Activated CD4-positive, alpha-beta T cell treated with anti-CD3 and anti-CD28 coated beads, Interleukin-2, amount 10 ng/mL, durations not matched to agents 7 days and 5 days (primary cell): ENCODE data around the gene TAOK2. TPM values are rescaled to one million over a fixed set of nuclear protein-coding genes. Genes with fewer than 3 reads are reported as not detected.

Source experiments
- CTCF ChIA-PET: fragments of 350-600 bp; sonication (Branson Sonifier 250); formaldehyde crosslinking; loops from one replicate; lab custom pipeline; 2021; ENCODE audit warnings: antibody characterized with exemption; lab: Charles Lee
- POLR2A ChIA-PET: fragments of 350-600 bp; sonication (Branson Sonifier 250); formaldehyde crosslinking; loops from one replicate; lab custom pipeline; 2021; ENCODE audit warnings: antibody characterized with exemption; lab: Charles Lee
- DNase-seq: peaks from one replicate; pipeline ENCODE4 v3.0.0-alpha.2; 2020
- H3K27ac Mint-ChIP-seq: one replicate; pipeline ENCODE4 v1.8.0; 2021; ENCODE audit warnings: mild to moderate bottlenecking, moderate library complexity, mixed read lengths
- H3K27me3 Mint-ChIP-seq: one replicate; pipeline ENCODE4 v1.8.0; 2021; ENCODE audit warnings: mixed read lengths
- H3K36me3 Mint-ChIP-seq: one replicate; pipeline ENCODE4 v1.8.0; 2021; ENCODE audit warnings: low read depth, mixed read lengths
- H3K4me1 Mint-ChIP-seq: one replicate; pipeline ENCODE4 v1.8.0; 2021; ENCODE audit warnings: mixed read lengths
- H3K4me3 Mint-ChIP-seq: one replicate; pipeline ENCODE4 v1.8.0; 2021; ENCODE audit warnings: mild to moderate bottlenecking, moderate library complexity, mixed read lengths
- H3K9me3 Mint-ChIP-seq: one replicate; pipeline ENCODE4 v1.8.0; 2021; ENCODE audit warnings: mixed read lengths
- total RNA-seq, 2 experiments: library from RNA; stranded (reverse); gene quantifications; one replicate each; pipeline ENCODE4 v1.2.3, GENCODE V29; 2021

The TAOK2 gene
- total RNA-seq, 2 experiments from 2014 or later = 47.7 to 48.8 TPM

DNA sequence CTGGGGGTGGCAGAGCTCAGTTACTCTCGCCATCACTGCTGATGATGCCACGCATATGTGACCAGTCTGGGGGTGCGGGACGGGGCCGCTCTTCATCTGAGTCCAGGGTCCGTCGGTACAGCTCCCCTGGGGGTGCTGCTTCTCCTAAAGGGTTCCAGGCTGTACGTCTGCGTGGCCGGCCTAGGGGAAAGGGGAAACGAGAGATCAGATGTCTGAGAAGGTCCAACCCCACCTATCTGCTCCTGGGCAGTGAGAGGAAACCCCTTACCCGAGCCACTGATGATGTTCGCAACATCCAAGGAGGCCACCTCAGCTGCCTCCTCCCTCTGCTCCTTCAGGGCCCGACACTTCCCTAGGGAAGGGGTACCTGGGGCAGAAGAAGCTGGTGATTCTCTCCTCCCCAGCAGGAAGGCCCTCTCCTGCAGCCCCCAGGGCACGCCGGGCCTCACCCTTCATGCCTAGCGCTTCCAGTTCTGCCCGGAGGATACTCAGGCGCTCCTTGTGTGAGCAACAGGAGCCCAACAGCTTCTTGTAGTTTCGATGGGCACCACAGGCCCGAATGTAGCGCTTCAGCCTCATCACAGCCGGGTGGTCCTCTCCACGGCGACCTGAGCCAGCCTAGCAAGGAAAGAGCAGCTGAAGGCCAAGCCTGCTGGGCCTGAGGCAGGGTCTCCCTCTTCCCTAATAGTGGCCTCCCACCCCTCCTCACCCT is 19.7 kb downstream of the TAOK2 start:
- DNase-seq = no peak
- H3K36me3 Mint-ChIP-seq = peaks cover 43% of the 10 kb centered on the region
- H3K4me1 Mint-ChIP-seq = peaks cover 31% of the 10 kb centered on the region
- H3K4me3 Mint-ChIP-seq = peak overlapping the region; percentile 98
- ChIA-PET CTCF (interaction anchor here (0.9 to 1.3 kb wide), 4 partner anchors 10 to 67 kb away, joined by 3 to 4 read pairs (median 4); partner anchors contain the start of genes KCTD13 and TAOK2), POLR2A (no interaction called here)
- peak overlapping the region; percentile 96 for H3K27ac Mint-ChIP-seq
- no peaks in the 10 kb centered on the region for H3K9me3 Mint-ChIP-seq
- no peaks in the 10 kb centered on the region for H3K27me3 Mint-ChIP-seq

DNA sequence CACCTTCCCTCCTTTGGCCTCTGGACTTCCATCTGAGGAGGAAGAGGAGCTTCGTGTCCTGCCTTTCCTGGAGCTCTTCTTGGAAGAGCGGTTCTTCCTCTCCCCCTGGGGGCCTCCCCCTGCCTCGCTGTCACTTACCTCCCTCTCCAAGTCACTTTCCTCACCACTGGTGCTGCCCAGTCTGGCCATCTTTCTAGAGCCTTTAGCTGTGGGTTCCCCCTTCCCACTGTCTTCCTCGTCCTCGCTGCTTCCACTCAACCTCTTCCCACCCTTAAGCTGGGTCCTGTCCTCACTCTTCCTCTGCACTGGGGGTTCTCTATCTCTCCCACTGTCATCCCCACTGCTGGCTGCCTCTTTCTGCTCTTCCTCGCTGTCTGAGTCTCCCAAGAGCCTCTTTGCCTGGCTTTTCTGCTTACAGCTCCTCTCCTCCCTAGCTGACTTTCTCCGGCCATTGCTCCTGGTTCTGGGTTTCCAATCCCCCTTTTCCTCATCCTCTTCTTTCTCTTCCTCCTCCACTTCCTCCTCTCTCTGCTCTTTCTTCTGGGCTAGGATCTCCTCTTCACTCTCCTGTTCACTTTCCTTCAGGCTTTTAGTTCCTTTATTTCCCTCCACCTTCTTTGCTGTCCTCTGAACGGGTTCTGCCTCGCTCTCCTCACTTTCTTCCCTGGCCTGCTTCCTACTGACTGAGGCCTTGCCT is 20.4 kb downstream of the TAOK2 start:
- H3K36me3 Mint-ChIP-seq = peaks cover 43% of the 10 kb centered on the region
- peaks cover 35% of the 10 kb centered on the region for H3K4me1 Mint-ChIP-seq
- H3K27ac Mint-ChIP-seq = peak overlapping the region; percentile 96
- POLR2A ChIA-PET = no interaction called here
- peak overlapping the region; percentile 98 for H3K4me3 Mint-ChIP-seq
- no peaks in the 10 kb centered on the region for H3K9me3 Mint-ChIP-seq
- DNase-seq = no peak
- CTCF ChIA-PET = interaction anchor here (1.0 kb wide), 1 partner anchor 11 kb away, joined by 4 read pairs; no protein-coding TSS in a partner anchor
- H3K27me3 Mint-ChIP-seq = no peaks in the 10 kb centered on the region

DNA sequence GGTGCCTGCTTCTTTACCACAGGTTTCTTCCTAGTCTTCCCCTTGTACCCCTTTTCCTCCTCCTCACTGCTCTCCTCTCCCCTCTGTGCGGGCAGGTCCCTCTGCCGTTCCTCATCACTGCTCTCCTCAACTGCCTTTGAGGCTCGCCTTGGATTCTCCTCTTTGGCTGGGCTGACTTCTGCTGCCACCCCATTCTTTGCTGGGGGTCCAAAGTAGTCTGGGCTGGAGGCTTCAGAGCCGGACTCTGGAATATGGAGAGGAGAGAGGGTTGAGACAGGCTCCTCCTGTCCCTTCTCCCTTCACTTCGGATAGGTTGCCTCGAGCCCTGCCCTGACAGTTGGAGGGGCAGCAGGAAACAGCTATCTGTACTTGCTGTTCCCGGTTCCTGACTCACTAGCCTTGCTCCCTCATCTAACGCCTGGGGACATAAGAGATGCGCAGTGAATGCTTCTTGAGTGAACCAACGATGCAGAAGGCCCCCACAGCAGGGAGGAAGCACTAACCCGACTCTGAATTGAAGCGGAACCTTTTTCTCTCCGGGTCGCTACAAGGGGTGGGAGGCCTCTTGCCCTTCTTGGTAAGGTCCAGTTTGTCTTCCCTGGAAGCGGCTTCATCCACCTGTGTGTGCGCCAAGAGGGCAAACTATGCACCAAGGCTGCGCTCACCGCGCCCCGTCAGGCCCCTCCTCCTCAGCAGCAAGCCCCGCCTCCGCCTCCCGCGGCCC is 21.1 kb downstream of the TAOK2 start:
- ChIA-PET POLR2A (no interaction called here), CTCF (interaction anchor here (0.6 to 1.1 kb wide), 5 partner anchors 11 to 286 kb away, joined by 3 to 4 read pairs (median 3); partner anchors contain the start of gene TAOK2)
- Mint-ChIP-seq H3K9me3 (no peaks in the 10 kb centered on the region), H3K27me3 (no peaks in the 10 kb centered on the region), H3K36me3 (peaks cover 43% of the 10 kb centered on the region), H3K4me3 (peak overlapping the region; percentile 98), H3K4me1 (peaks cover 37% of the 10 kb centered on the region), H3K27ac (peak overlapping the region; percentile 96)
- peak; percentile 81 for DNase-seq

DNA sequence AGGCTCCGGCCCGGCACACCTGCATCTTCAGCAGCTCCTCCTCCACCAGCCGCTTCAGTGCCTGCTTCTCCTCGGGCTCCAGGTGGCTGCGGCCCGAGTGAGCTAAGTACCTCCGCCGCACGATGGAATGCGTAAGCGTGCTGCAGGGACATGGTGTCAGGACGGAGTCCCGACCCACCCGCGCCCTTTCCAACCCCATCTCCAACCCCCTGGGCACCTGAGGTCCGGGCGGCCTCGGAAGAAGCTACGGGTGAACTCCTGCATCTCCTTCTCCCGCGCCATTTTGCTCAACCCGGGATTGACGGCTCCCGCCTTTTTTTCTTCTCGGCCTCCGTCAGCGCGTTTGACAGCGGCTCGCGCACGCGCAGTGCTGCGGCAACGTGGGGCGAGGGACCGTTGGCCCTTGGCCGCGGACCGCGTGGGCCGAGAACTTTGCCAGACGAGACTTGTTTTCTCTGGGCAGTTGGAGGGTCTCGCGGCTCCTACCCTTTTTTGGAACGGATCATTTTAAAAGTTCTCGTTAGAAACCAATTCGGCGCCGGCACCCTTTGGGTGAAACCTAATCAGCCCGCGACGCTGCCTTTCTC is 21.7 kb downstream of the TAOK2 start, which contains the start of gene HIRIP3:
Gene HIRIP3, minus strand, starts transcription at position 294 of the 587 bp plus-strand sequence. Its CDS starts 12 bp downstream, at position 282.
- Mint-ChIP-seq H3K36me3 (peaks cover 42% of the 10 kb centered on the region), H3K4me1 (peaks cover 37% of the 10 kb centered on the region)
- CTCF ChIA-PET = interaction anchor here (0.5 to 1.1 kb wide), 6 partner anchors 10 to 287 kb away, joined by 3 to 4 read pairs (median 3); partner anchors contain the start of gene TAOK2

DNA sequence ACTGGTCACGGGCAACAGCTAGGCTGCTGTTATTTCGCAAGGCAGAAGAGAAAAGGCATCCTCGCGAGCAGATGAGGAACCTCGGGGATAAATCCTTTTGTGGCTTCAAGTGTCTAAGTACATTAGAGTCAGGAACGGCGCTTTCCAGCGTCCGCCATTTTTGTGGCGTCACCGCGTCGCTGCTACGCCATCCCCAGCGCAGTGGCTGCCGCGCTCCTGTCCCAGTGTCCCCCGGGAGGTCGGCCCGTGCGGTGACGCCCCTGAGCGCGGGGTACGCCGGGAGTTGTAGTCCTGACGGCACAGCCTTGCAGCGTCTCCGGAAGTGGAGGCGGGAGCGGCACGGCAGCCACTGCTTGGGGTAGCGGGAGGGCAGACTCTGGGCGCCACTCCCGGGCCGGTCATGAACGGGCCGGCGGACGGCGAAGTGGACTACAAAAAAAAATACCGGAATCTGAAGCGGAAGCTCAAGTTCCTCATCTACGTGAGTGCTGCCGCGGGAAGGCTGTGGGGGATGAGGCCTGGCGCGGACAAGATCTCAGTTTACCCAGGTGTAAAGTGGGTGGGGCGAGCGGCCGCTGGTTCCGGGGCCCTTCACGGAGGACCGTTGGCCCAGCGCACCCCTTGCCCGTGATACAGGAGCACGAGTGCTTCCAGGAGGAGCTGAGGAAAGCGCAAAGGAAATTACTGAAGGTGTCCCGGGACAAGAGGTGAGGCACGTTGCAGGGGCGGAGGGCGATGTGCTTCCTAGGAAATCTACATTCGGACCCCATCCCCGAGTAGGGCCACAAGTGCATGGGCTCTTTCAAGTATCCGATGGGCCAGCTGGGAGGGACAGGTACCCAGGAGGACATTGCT is 22.5 kb downstream of the TAOK2 start, which contains the start of gene INO80E:
Gene INO80E, plus strand, starts transcription at position 331 of the 855 bp plus-strand sequence. Its CDS starts 70 bp downstream, at position 401.
- ChIA-PET CTCF (interaction anchor here (0.5 to 1.3 kb wide), 7 partner anchors 9 to 288 kb away, joined by 3 to 4 read pairs (median 3); partner anchors contain the start of gene TAOK2), POLR2A (no interaction called here)
- Mint-ChIP-seq H3K4me3 (peak within 1 kb of the TSS; percentile 98), H3K27ac (peak within 1 kb of the TSS; percentile 96), H3K4me1 (peaks cover 37% of the 10 kb centered on the region), H3K27me3 (no peaks in the 10 kb centered on the region), H3K36me3 (peaks cover 40% of the 10 kb centered on the region), H3K9me3 (no peaks in the 10 kb centered on the region)
- DNase-seq = peak; percentile 100

More for the DNA sequence above, 21.7 kb downstream of the TAOK2 start, which contains the start of gene HIRIP3:
- Mint-ChIP-seq H3K27me3 (no peaks in the 10 kb centered on the region), H3K27ac (peak within 1 kb of the TSS; percentile 96), H3K4me3 (peak within 1 kb of the TSS; percentile 98), H3K9me3 (no peaks in the 10 kb centered on the region)
- peak; percentile 91 for DNase-seq
- POLR2A ChIA-PET = no interaction called here

DNA sequence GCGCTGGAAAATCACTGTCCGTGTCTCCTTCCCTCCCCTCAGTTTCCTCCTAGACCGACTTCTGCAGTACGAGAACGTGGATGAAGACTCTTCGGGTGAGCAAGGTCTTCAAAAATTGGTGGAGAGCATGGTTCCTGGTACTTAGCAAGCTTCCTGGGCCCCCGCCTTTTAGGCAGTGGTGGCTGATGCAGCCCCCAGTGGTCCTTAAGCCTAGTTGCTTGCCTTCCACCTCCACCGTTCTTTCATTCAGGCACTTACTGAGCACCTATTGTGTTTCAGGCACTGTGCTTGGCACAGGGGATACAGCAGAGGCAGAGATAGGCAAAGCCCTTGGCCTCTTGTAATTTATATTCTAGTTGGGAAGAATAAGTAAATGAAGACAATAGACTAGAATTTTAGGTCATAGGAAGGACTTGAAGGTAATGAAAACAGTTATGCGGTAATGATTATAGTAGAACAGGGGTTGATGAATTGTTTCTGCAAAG is 23.1 kb downstream of the TAOK2 start:
- ChIA-PET CTCF (interaction anchor here (1.3 kb wide), 1 partner anchor 18 kb away, joined by 4 read pairs; no protein-coding TSS in a partner anchor), POLR2A (interaction anchor here (0.6 kb wide), 1 partner anchor 68 kb away, joined by 6 read pairs; no protein-coding TSS in a partner anchor)
- H3K9me3 Mint-ChIP-seq = no peaks in the 10 kb centered on the region
- peaks cover 40% of the 10 kb centered on the region for H3K36me3 Mint-ChIP-seq
- no peaks in the 10 kb centered on the region for H3K27me3 Mint-ChIP-seq
- no peak for DNase-seq
- H3K4me1 Mint-ChIP-seq = peaks cover 37% of the 10 kb centered on the region
- peak overlapping the region; percentile 96 for H3K27ac Mint-ChIP-seq
- H3K4me3 Mint-ChIP-seq = peak overlapping the region; percentile 98

DNA sequence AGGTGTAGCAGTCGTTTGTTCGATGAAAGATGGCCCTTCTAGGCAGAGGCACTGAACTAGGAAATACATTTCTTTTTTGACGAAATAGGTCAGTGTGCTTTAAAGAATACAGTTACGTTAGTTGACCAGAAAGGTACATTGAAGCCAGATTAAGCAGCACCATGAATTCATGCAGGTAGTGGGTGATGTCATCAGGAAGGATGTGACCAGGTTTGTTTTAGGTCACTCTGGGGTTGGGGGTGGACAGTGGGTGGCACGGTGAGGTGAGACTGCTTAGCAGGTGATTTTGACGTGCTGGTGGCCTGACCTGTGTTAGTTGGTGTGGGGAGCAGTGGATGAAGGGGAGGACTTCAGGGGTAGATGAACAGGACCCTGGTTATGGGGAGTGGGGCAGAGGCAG is 25.9 kb downstream of the TAOK2 start:
- no peak for DNase-seq
- no peaks in the 10 kb centered on the region for H3K27me3 Mint-ChIP-seq
- no peak overlapping the region for H3K4me3 Mint-ChIP-seq
- H3K4me1 Mint-ChIP-seq = peaks cover 25% of the 10 kb centered on the region
- H3K9me3 Mint-ChIP-seq = no peaks in the 10 kb centered on the region
- ChIA-PET POLR2A (no interaction called here), CTCF (interaction anchor here (0.8 kb wide), 1 partner anchor 154 kb away, joined by 3 read pairs; no protein-coding TSS in a partner anchor)
- H3K36me3 Mint-ChIP-seq = peaks cover 27% of the 10 kb centered on the region
- no peak overlapping the region for H3K27ac Mint-ChIP-seq

DNA sequence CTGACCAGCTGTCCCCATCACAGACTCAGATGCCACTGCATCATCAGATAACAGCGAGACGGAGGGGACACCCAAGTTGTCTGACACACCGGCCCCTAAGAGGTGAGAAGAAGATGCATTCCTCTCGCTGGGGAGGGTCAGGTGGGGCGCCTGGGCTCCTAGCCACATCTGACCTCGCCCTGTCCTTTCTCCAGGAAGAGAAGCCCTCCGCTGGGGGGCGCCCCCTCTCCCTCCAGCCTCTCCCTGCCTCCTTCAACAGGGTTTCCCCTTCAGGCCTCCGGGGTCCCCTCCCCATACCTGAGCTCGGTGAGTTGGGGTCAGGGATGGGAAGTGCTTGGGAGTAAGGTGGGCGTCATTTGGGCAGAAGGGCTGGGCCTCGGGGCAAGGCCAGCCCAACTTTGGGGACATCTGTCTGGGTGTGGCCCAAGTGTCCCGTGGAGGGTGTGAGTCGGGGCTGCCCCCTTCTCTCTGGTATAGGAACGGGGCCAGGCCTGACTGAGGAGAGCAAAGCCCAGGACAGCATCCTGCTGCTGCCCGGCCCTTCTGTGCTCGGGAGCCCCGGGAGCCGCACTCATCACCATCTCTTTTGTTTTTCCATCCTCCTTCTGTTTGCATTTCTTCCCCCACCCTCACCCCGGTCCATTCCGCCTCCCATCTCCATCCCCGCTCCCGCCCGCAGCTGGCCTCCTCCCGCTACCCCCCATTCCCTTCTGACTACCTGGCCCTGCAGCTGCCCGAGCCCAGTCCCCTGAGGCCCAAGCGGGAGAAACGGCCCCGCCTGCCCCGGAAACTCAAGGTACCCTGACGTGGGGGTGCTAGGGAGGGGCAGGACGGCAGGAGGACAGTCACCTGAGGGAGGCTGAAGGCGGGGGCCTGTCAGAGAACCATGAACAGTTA is 27.3 kb downstream of the TAOK2 start:
- CTCF ChIA-PET = interaction anchor here (0.8 to 1.0 kb wide), 2 partner anchors 10 to 155 kb away, joined by 3 read pairs; no protein-coding TSS in a partner anchor
- Mint-ChIP-seq H3K27ac (no peak overlapping the region), H3K9me3 (no peaks in the 10 kb centered on the region), H3K4me1 (peaks cover 20% of the 10 kb centered on the region), H3K4me3 (no peak overlapping the region), H3K36me3 (peaks cover 23% of the 10 kb centered on the region), H3K27me3 (no peaks in the 10 kb centered on the region)
- POLR2A ChIA-PET = no interaction called here
- no peak for DNase-seq

DNA sequence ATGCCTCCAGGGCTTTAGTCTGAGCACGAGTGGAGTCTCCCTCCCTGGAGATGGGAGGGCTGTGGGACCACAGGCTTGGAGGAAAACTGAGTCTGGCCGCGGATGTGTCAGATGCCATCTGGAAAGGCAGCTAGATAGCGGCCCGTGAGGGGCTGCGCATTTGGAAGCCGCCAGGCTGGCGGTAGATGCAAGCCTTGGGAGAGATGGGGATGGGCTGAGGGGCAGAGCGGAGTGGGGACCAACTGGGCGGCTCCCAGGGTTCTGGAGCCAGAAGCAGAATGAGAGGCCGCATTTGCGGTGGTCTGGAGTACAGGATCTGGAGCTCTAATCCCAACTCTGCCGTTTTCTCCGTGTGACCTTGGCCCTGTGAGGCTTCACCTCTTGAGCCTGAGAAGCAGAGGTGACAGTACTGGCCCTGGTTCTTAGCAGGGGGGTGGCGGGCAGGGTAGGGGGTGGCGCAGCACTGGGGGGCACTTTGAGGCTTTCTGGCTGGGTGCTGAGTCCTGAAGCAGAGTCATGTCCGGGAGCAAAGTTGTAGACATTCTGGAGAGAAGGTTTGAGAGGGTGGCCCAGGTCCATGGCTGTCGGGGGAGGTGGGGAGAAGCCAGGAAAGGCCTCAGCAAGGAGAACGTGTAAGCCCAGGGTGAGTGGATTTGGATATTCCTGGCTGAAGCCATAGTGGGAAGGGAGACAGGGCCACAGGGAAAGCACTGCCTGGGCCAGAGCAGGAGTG is 29.1 kb downstream of the TAOK2 start:
- no peaks in the 10 kb centered on the region for H3K9me3 Mint-ChIP-seq
- CTCF ChIA-PET = interaction anchor here (0.6 to 1.4 kb wide), 6 partner anchors 11 to 302 kb away, joined by 3 to 6 read pairs (median 3); no protein-coding TSS in a partner anchor
- peaks cover 17% of the 10 kb centered on the region for H3K36me3 Mint-ChIP-seq
- H3K4me3 Mint-ChIP-seq = no peak overlapping the region
- H3K27ac Mint-ChIP-seq = no peak overlapping the region
- no peak for DNase-seq
- H3K4me1 Mint-ChIP-seq = peaks cover 10% of the 10 kb centered on the region
- no peaks in the 10 kb centered on the region for H3K27me3 Mint-ChIP-seq
- POLR2A ChIA-PET = no interaction called here
